HepG2 (cell line): Measurements from ENCODE around the gene OR4K14. TPM values are rescaled to one million over a fixed set of nuclear protein-coding genes. Genes with fewer than 3 reads are reported as not detected.

ENCODE experiments used
- ATAC-seq: fragments of 200-7000 bp; cut with Tn5 transposase; 3 replicates; pipeline ENCODE4 v1.9.1; 2020; ENCODE audit warnings: mild to moderate bottlenecking, moderate library complexity
- BruUV-seq: library from RNA; stranded (reverse); fragments of 400-500 nt; replicated peaks from 2 replicates; lab custom pipeline; 2021; lab: Mats Ljungman, UMichigan
- CTCF ChIA-PET: fragments of 300-600 bp; formaldehyde crosslinking; extraction: SDS; loops from one replicate; lab custom pipeline; 2021; ENCODE audit warnings: low total read pairs, inconsistent platforms, low intra/inter-chr PET ratio; lab: Yijun Ruan, JAX
- POLR2A ChIA-PET: fragments of 350-600 bp; sonication (Branson Sonifier 250); formaldehyde crosslinking; loops from one replicate; lab custom pipeline; 2020; ENCODE audit warnings: antibody characterized with exemption, inconsistent platforms; lab: Yijun Ruan, JAX
- DNase-seq: peaks from one replicate; pipeline ENCODE4 v3.0.0-alpha.2; 2015; ENCODE audit warnings: low spot score
- FAIRE-seq: peaks from 3 replicates; lab custom pipeline; 2011; peaks lifted over from hg19 to GRCh38; lab: Jason Lieb, UNC
- H2AFZ ChIP-seq: one replicate; pipeline ENCODE4 v1.6.1; 2011; ENCODE audit warnings: low read length, inconsistent platforms
- H3K27ac ChIP-seq: fragments of 300-600 bp; 3 replicates; pipeline ENCODE4 v1.8.0; 2011; ENCODE audit warnings: mixed run types, mild to moderate bottlenecking, mixed read lengths, low read length, inconsistent platforms; ENCODE audit not compliant: insufficient read depth; ENCODE audit errors: extremely low read length
- H3K27me3 ChIP-seq, 2 experiments: fragments of 200-600 bp in 1 of 2; 2 replicates in 1 of 2; 3 replicates in 1 of 2; pipeline versions ENCODE4 v1.6.0 to v1.8.0; 2011; ENCODE audit warnings: low read length in 2 of 2, mild to moderate bottlenecking in 2 of 2, moderate library complexity in 2 of 2, inconsistent platforms in 1 of 2; ENCODE audit not compliant: insufficient read depth in 2 of 2, control insufficient read depth in 1 of 2
- H3K36me3 ChIP-seq, 2 experiments: fragments of 200-600 bp in 1 of 2; replicated peaks in 1 of 2; 2 replicates in 1 of 2; 3 replicates in 1 of 2; pipeline versions ENCODE4 v1.5.1 to v1.8.0; 2011; ENCODE audit warnings: low read length in 2 of 2, inconsistent platforms in 1 of 2; ENCODE audit not compliant: insufficient read depth in 2 of 2, control insufficient read depth in 1 of 2
- H3K4me1 ChIP-seq: 2 replicates; pipeline ENCODE4 v1.5.1; 2012; ENCODE audit warnings: low read length, inconsistent platforms; ENCODE audit not compliant: insufficient read depth
- H3K4me2 ChIP-seq: 2 replicates; pipeline ENCODE4 v1.6.0; 2011; ENCODE audit warnings: low read depth, low read length, inconsistent platforms
- H3K4me3 ChIP-seq, 3 experiments: fragments of 200-600 bp in 1 of 3; sonication (generic), shearing (Covaris generic) in 1 of 3; replicated peaks in 1 of 3; 2 replicates each; pipeline ENCODE4 v1.5.1; 2011 to 2016; ENCODE audit warnings: low read length in 3 of 3, inconsistent platforms in 2 of 3, low read depth in 2 of 3, mild to moderate bottlenecking in 2 of 3, control low read depth in 1 of 3, mixed read lengths in 1 of 3; ENCODE audit not compliant: insufficient read depth in 1 of 3
- H3K79me2 ChIP-seq: one replicate; pipeline ENCODE4 v1.6.1; 2011; ENCODE audit warnings: low read length, inconsistent platforms; ENCODE audit not compliant: insufficient read depth
- H3K9ac ChIP-seq: 2 replicates; pipeline ENCODE4 v1.6.0; 2011; ENCODE audit warnings: mild to moderate bottlenecking, low read depth, low read length, inconsistent platforms; ENCODE audit not compliant: insufficient read depth
- H3K9me3 ChIP-seq: 2 replicates; pipeline ENCODE4 v1.5.1; 2012; ENCODE audit warnings: mild to moderate bottlenecking, low read length
- H4K20me1 ChIP-seq: 2 replicates; pipeline ENCODE4 v1.6.0; 2011; ENCODE audit warnings: inconsistent platforms, mild to moderate bottlenecking, low read length, moderate library complexity; ENCODE audit not compliant: insufficient read depth
- AKAP8 ChIP-seq: sonication (generic); formaldehyde crosslinking; IDR thresholded peaks from 2 replicates; pipeline ENCODE4 v1.5.1; 2020; ENCODE audit warnings: mild to moderate bottlenecking, missing genetic modification reagents
- CEBPB ChIP-seq: IDR thresholded peaks from 2 replicates; pipeline ENCODE4 v1.6.1; 2011; ENCODE audit warnings: low read depth, low read length, improper control_type of control experiment, borderline replicate concordance
- GATAD2A ChIP-seq: IDR thresholded peaks from 2 replicates; pipeline ENCODE4 v1.6.1; 2016
- GTF3A ChIP-seq: sonication (generic); formaldehyde crosslinking; conservative IDR thresholded peaks from 2 replicates; pipeline ENCODE4 v1.4.0; 2020; ENCODE audit warnings: mild to moderate bottlenecking, missing genetic modification reagents
- KDM2A ChIP-seq: sonication (generic); formaldehyde crosslinking; IDR thresholded peaks from 2 replicates; pipeline ENCODE4 v1.4.0; 2020; ENCODE audit warnings: low read depth, missing genetic modification reagents, borderline replicate concordance
- KDM3A ChIP-seq: IDR thresholded peaks from 2 replicates; pipeline ENCODE4 v1.6.1; 2018; ENCODE audit warnings: low read depth, missing compliant biosample characterization
- KLF11 ChIP-seq: IDR thresholded peaks from 2 replicates; pipeline ENCODE4 v1.6.1; 2016; ENCODE audit warnings: missing compliant biosample characterization
- NR2F6 ChIP-seq, 2 experiments: IDR thresholded peaks; 2 replicates each; pipeline ENCODE4 v1.6.1; 2016; ENCODE audit warnings: antibody characterized with exemption in 1 of 2, mild to moderate bottlenecking in 1 of 2
- PATZ1 ChIP-seq: sonication (generic); formaldehyde crosslinking; IDR thresholded peaks from 2 replicates; pipeline ENCODE4 v1.4.0; 2020; ENCODE audit warnings: missing genetic modification reagents
- POLR2A ChIP-seq, 2 experiments: IDR thresholded peaks; 2 replicates each; pipeline ENCODE4 v1.6.1; 2011; ENCODE audit warnings: low read depth in 2 of 2, low read length in 2 of 2, mild to moderate bottlenecking in 1 of 2, moderate library complexity in 1 of 2; ENCODE audit not compliant: insufficient read depth in 1 of 2
- RNF2 ChIP-seq: fragments of 450-650 bp; conservative IDR thresholded peaks from 2 replicates; pipeline ENCODE4 v1.6.1; 2016; ENCODE audit warnings: low read depth
- SRY ChIP-seq: sonication (generic); formaldehyde crosslinking; IDR thresholded peaks from 2 replicates; pipeline ENCODE4 v1.8.0; 2022; ENCODE audit warnings: mild to moderate bottlenecking, missing genetic modification reagents
- U2AF1 ChIP-seq: fragments of 200-400 bp; formaldehyde crosslinking; optimal IDR thresholded peaks from 2 replicates; pipeline ENCODE3; 2017; ENCODE audit warnings: mild to moderate bottlenecking, low read depth, low read length
- ZBTB21 ChIP-seq: sonication (generic); formaldehyde crosslinking; IDR thresholded peaks from 2 replicates; pipeline ENCODE4 v1.4.0; 2020; ENCODE audit warnings: missing genetic modification reagents
- ZNF354B ChIP-seq: sonication (generic); formaldehyde crosslinking; IDR thresholded peaks from 2 replicates; pipeline ENCODE4 v1.8.0; 2022; ENCODE audit warnings: mild to moderate bottlenecking, missing genetic modification reagents
- ZNF431 ChIP-seq: sonication (generic); formaldehyde crosslinking; IDR thresholded peaks from 2 replicates; pipeline ENCODE4 v1.9.0; 2022; ENCODE audit warnings: missing genetic modification reagents, low read depth, mild to moderate bottlenecking, borderline replicate concordance
- ZNF577 ChIP-seq: sonication (generic); formaldehyde crosslinking; IDR thresholded peaks from 2 replicates; pipeline ENCODE4 v1.4.0; 2020; ENCODE audit warnings: mild to moderate bottlenecking, low read depth, missing genetic modification reagents, borderline replicate concordance
- ZNF724P ChIP-seq: sonication (generic); formaldehyde crosslinking; IDR thresholded peaks from 2 replicates; pipeline ENCODE4 v1.8.0; 2022; ENCODE audit warnings: missing genetic modification reagents, borderline replicate concordance
- ZSCAN5A ChIP-seq: sonication (generic); formaldehyde crosslinking; IDR thresholded peaks from 2 replicates; pipeline ENCODE4 v1.8.0; 2022; ENCODE audit warnings: mild to moderate bottlenecking, missing genetic modification reagents, borderline replicate concordance
- WGBS: methylation state at CpG from one replicate; pipeline ENCODE4 v1.1.6; 2017; ENCODE audit warnings: low lambda C conversion rate; 5-methylcytosine and 5-hydroxymethylcytosine counted together
- in situ Hi-C: cut with HindIII; loops from 2 replicates; pipeline ENCODE4 v1.10.0; 2017; ENCODE audit warnings: low pct_unique_long_range_greater_than_20kb; ENCODE audit not compliant: extremely low pct_ligation_motif_present
- intact Hi-C: fragments of 100-400 bp; cut with micrococcal nuclease; formaldehyde crosslinking; loops from one replicate; pipeline ENCODE4 v1.10.0; 2022; ENCODE audit not compliant: unreplicated experiment
- polyA plus RNA-seq, 8 experiments: library from polyadenylated mRNA; depleted of rRNA in 3 of 8; stranded (reverse) in 7 of 8; unstranded in 1 of 8; fragments of >200 nt; fragmentation: Illumina TruSeq in 4 of 8; extraction: Trizol in 4 of 8; gene quantifications; 2 replicates each; pipeline versions ENCODE4 v1.2.1 to v1.2.3, GENCODE V29; 2011 to 2016; ENCODE audit warnings: low read depth in 4 of 8, missing spikeins in 1 of 8, mixed read lengths in 1 of 8; ENCODE audit not compliant: insufficient read depth in 1 of 8
- total RNA-seq, 5 experiments: library from RNA; depleted of rRNA; stranded (reverse); fragments of >200 nt; fragmentation: Illumina TruSeq; extraction: Trizol; gene quantifications; 2 replicates each; pipeline ENCODE4 v1.2.3, GENCODE V29; 2016; ENCODE audit warnings: low read depth in 1 of 5

Gene OR4K14
- total and polyA plus RNA-seq, 2 of the 13 experiments (the other 11 are each of a cell fraction or from before 2014, with no cell fraction given) = not detected

GRCh38 chr14:20002319-20002718 lies 16.8 kb downstream of the OR4K14 start:
- no peak overlapping the region for H3K27ac ChIP-seq
- ChIA-PET POLR2A (no interaction called here), CTCF (no interaction called here)
- no peaks in the 10 kb centered on the region for H3K9me3 ChIP-seq
- H3K36me3 ChIP-seq = no peaks in the 10 kb centered on the region
- DNase-seq (no peak), ATAC-seq (no peak), FAIRE-seq (no peak)
- no peaks in the 10 kb centered on the region for H3K4me1 ChIP-seq
- H3K79me2 ChIP-seq = no peaks in the 10 kb centered on the region
- no peaks in the 10 kb centered on the region for H4K20me1 ChIP-seq
- no peak overlapping the region for H3K4me3 ChIP-seq
- H3K4me2 ChIP-seq = no peak overlapping the region
- H3K27me3 ChIP-seq = no peaks in the 10 kb centered on the region; a peak in 1 of 5 replicates
- 17% methylated on average over 7 of the region's 7 CpGs for WGBS
- TF ChIP-seq KDM3A = no peak
- peak; percentile 58; the same call in 1 of the 2 replicates for TF ChIP-seq CEBPB
- intact Hi-C loops = no loop called here
- BruUV-seq = no TSS peak
- in situ Hi-C loops = no loop called here
- no peak overlapping the region for H3K9ac ChIP-seq
- no peak overlapping the region for H2AFZ ChIP-seq

- Histone ChIP-seq H2AFZ (no peak within 1 kb of the TSS), H4K20me1 (no peaks in the 10 kb centered on the region), H3K4me3 (no peak within 1 kb of the TSS), H3K9ac (no peak within 1 kb of the TSS), H3K4me2 (no peak within 1 kb of the TSS), H3K27ac (no peak within 1 kb of the TSS), H3K79me2 (no peaks in the 10 kb centered on the region), H3K9me3 (no peaks in the 10 kb centered on the region), H3K4me1 (no peaks in the 10 kb centered on the region), H3K27me3 (no peaks in the 10 kb centered on the region; a peak in 1 of 5 replicates), H3K36me3 (no peaks in the 10 kb centered on the region)
- intact Hi-C loops = no loop called here
- in situ Hi-C loops = no loop called here
- FAIRE-seq (no peak), DNase-seq (no peak), ATAC-seq (no peak)
- ChIA-PET CTCF (no interaction called here), POLR2A (no interaction called here)
- no TSS peak for BruUV-seq
- TF ChIP-seq KDM2A (CRISPR knock-in tag) = no peak
- TF ChIP-seq SRY = no peak
- no peak for TF ChIP-seq NR2F6 (IDR thresholded peaks at IDR 0.05)
- TF ChIP-seq NR2F6 (CRISPR knock-in tag; IDR thresholded peaks at IDR 0.05) = no peak
- no peak for TF ChIP-seq ZBTB21
- TF ChIP-seq AKAP8 (CRISPR knock-in tag) = no peak
- TF ChIP-seq ZNF354B = no peak
- TF ChIP-seq U2AF1 = no peak
- no peak for TF ChIP-seq ZNF577 (CRISPR knock-in tag)
- TF ChIP-seq GATAD2A = no peak
- no peak for TF ChIP-seq GTF3A (CRISPR knock-in tag)
- no peak for TF ChIP-seq PATZ1 (CRISPR knock-in tag)
- TF ChIP-seq POLR2A (IDR thresholded peaks at IDR 0.05; ENCODE audit: insufficient read depth in 1 of 2, low read depth in 2 of 2, low read length in 2 of 2) = no peak
- no peak for TF ChIP-seq ZSCAN5A
- no peak for TF ChIP-seq ZNF431 (CRISPR knock-in tag)
- no peak for TF ChIP-seq RNF2
- no peak for TF ChIP-seq ZNF724P
- TF ChIP-seq KLF11 (CRISPR knock-in tag) = no peak
These were observed 17.2 kb downstream of the OR4K14 start, which contains the start of gene OR4Q2 for GRCh38 chr14:20001863-20002262. TSS of gene OR4Q2 (plus strand) at chr14:20002163.
